HG03354 (cell line): ENCODE results near the gene CCDC82.

Source experiments
- ATAC-seq: cut with Tn5 transposase; IDR thresholded peaks from one replicate; pipeline ENCODE4 v1.9.1; 2021; ENCODE audit warnings: mild to moderate bottlenecking; ENCODE audit not compliant: unreplicated experiment, poor library complexity, severe bottlenecking

Gene CCDC82

GRCh38 chr11:96331699-96332116, 58.0 kb downstream of the CCDC82 start:
- ATAC-seq: no peak

GRCh38 chr11:96330511-96330859, 59.2 kb downstream of the CCDC82 start:
- ATAC-seq: no peak

GRCh38 chr11:96329855-96330510, 59.7 kb downstream of the CCDC82 start:
- ATAC-seq: no peak

GRCh38 chr11:96329419-96329818, 60.3 kb downstream of the CCDC82 start:
- no peak for ATAC-seq

DNA sequence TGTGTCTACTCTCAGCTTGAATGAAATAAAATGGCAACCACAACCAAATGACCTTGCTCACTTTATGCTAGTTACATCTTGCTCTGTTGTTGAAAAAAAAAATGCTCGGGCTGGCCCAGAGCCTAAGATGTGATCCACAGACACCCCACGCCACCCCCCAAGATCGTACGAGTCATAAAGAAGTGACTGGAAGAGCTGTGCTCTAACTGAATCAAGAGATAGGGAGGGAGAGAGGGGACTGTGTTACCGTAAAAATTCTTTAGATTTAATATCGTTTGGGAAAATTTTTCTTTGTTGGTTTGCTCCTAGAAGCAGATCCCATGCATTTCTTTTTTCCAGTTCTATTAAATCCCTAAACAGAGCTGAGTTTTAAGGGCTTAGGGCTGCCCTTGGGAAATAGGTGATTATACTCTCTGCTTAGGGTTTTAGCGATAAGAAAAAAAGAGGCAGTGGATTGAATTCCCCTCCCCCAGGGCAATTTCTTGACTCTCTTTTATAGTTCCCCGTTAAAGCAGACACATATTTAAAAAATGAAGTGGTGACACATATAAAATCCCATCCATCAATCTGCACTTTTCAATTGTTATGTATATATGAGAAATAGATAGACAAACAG, 61.2 kb downstream of the CCDC82 start:
- ATAC-seq: no peak

DNA sequence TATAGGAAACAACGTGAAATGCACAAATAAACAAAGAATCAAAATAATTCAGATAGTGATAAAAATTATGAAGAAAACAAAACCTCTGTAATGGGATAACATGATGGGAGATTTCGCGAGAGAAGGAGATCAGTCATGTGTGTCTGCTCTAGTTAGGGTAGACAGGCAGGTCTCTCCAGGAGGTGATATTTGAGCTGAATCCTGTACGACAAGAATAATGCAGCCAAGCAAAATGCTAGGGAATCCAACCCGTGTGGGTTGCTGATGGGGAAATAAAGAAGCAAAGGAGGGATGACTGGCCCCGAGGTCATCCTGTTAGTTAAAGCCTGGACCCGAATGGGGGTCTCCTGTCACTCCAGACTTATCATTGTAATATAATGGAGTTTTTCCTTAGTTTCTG, 62.8 kb downstream of the CCDC82 start:
- no peak for ATAC-seq

DNA sequence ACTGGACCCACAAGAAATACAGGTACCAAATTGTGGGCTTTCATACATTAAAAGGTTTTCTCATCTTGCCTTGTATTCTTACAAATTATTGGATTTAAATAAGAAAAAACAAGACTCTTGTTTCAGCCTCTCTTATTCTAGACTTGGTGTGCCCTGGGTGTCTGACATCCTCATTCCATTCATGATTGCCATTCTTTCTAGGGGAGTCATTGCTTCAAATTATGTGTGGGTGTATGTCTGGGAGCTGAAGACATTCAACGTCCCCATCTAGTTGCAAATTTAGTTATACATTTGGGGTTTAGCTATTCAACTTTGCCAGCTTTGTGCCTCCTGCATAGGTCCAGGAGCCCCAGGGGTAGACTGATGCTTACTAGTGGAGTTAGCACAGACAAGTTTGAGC, 64.8 kb downstream of the CCDC82 start:
- ATAC-seq: no peak

DNA sequence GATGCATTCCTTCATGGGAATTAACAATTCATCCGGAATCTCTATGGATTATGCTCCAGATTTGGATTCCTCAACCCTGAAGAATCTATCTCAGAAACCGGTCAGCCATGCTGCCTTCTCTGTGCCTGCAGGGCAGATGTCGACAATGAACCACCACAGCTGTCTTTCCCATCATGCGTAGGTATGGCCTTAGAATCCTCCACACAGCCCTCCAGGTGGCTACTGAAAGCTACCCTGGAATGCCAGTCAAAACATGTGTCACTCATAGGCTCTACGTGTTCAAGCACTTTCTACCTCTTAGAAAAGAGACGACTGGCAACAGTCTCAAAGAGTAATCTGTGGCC, 66.1 kb downstream of the CCDC82 start:
- no peak for ATAC-seq

DNA sequence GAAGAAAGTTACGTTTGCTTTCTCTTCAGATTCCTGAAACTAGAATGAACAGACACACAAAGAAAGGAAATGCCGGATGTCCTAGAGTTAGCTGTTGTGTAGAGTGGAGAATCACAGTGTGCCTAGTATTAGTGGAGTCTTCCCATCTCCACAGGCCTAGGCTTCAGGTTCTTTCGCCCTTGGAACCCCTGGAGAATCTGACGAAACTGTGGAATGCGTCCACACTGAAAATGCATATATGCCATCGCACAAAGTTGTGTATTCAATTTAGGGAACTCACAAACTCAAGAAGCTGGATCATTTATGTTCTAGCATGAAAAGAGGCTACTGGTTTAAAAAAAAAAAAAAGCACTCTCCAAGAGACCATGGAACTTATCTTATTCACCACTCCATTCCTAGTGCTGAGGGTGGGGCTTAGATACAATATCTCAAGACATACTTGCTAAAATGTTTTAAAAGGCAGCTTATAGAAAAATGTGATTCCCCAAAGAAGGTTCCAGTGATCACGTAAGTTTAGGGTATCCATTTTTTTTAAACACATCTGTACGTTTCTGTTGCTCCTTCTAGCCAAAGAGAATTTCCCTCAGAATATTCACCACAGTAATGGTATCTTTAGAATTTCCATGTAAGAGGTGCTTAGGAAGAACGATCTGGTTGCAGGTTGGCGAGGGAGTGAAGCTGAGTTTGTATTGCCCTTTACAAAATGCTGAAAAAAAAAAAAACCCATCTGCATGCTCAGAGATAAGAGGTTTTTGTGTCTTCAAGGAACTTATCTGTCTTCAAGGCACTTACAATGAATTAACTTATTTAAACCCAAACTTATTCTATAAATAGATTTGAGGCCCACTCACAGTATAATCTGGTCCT, 66.7 kb downstream of the CCDC82 start:
- ATAC-seq: no peak

DNA sequence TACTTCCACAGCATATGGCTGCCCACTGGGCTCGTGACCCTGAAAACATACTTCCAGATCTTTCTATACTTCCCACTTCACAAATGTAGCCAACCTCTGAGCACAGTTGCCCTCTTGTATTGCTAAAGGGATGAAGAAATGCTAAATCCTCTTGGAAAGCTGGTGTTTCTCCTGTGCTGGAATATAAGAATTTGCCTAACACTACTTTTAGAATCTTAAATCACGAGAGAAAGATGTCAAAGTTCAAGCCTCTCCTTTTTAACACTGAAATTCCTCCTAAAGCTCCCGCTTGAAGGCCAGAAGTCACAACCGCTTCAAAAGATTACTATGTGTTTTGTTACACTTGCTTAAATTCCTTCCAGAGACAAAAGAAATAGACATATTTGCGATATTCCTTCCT, 68.6 kb downstream of the CCDC82 start:
- no peak for ATAC-seq

- no peak for ATAC-seq
Observed at GRCh38 chr11:96319898-96320656, 69.6 kb downstream of the CCDC82 start.

GRCh38 chr11:96318850-96319249, 70.9 kb downstream of the CCDC82 start:
- no peak for ATAC-seq

DNA sequence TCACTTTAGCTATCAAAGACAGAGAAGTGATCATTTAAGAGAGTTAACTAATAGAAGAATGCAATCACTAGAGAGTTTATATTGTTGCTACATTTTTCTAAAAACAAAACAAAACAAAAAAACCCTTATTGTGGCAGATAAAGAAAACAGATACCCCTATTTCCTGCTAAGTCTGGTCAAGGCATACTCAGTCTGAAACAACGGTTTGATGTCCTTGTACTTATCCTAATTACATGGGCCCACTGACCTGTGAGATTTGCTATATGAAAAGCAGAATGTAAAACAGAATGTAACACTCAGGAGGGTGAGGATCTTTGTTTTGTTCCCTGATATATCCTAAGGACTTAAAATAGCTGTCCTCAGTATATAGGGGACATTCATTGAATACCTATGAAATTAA, 71.3 kb downstream of the CCDC82 start:
- no peak for ATAC-seq

DNA sequence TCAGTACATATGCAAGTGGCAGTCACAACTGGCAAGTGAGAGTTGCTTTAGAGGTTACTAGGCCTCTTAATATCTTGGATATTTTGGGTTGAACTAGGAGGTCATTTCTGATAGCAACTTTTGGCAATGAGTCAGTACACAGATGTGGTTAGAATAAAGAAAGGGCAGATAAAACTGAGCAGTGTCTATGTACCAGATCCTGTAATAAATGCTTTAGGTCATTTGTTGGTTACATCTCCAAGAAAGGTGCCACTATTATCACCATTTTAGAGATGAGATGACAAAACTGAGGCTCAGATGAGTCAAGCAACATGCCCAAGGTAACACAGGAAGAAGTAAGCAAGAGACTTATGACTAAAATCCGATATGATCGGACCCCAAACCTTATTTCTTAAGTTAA, 71.7 kb downstream of the CCDC82 start:
- ATAC-seq: no peak

DNA sequence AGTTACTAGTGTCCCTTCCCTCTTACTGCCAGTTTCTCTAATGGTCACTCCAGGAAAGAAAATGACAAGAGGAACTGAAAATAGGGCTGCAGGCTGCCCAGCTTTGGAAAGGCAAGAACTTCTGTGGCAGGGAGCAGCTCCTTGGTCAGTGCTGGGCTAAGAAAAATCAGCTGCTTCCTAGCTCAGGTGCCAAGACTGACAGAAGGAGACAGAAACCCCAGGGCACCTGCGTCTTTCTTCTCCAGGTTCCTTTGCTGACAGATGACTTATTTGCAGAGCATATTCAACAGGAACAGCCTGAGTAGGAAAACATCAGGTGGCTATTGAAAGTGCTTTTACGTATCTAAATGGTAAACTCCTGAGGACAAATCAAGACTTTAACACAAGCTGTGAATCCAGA, 72.1 kb downstream of the CCDC82 start:
- ATAC-seq: no peak

DNA sequence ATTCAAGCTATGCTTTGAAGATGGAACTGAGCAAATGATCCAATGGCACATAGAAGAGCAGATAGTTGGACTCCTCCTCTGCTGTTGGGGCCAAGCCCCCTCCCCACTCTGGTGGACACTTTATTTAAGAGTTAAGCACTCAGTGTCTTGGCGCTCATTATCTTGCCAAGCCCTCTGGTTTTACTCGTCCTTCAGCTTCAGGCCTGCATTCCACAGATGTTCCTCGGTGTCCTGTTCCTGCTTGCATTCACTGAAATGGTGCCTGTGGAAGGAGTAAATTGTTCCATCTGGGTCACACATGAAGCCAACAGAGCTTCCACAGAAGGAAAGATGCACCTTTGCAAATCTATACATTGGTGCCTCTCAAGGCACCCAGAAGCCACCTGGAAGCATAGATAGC, 72.8 kb downstream of the CCDC82 start:
- ATAC-seq: no peak

DNA sequence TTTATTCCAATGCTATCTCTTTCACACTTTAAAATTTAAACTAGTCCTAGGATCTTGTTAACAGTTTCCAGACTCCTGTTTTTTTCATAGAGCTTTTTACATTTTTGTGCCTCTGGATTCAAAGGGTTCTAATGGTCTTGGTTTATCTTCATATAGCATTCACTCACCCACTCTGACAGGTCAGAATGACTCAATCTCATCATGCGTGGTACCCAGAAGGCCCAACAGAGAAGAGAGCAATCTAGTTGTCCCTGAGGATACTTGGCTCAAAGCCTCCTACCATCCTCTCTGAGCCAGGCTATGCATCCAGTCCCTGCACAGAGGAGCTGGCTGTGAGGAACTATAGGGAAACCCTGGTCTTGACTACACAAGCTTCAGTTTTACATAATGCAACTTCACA, 74.2 kb downstream of the CCDC82 start:
- ATAC-seq: no peak

GRCh38 chr11:96314326-96315020, 75.2 kb downstream of the CCDC82 start:
- no peak for ATAC-seq

GRCh38 chr11:96313163-96313562, 76.5 kb downstream of the CCDC82 start:
- ATAC-seq: no peak

GRCh38 chr11:96311120-96311568, 78.6 kb downstream of the CCDC82 start:
- ATAC-seq: no peak
